ENCODE data around the gene APCDD1L. TPM values are rescaled to one million over a fixed set of nuclear protein-coding genes. Genes with fewer than 3 reads are reported as not detected.

APCDD1L gene
- total and polyA plus RNA-seq, 4 donors: 0.04 TPM; not detected in 3

GRCh38 chr20:58424218-58424969 lies 90.8 kb downstream of the APCDD1L start:
- DNase-seq (ENCODE audit: low spot score): no peak
- TF ChIP-seq HNF4G (IDR thresholded peaks at IDR 0.05): no peak
- no peak for TF ChIP-seq ATF3 (IDR thresholded peaks at IDR 0.05)
- TF ChIP-seq JUND (IDR thresholded peaks at IDR 0.05): no peak
- no peak for TF ChIP-seq TAF1 (conservative IDR thresholded peaks at IDR 0.05)
- TF ChIP-seq FOXA2 (IDR thresholded peaks at IDR 0.05): no peak
- TF ChIP-seq EGR1 (IDR thresholded peaks at IDR 0.05; ENCODE audit: low read depth in 2 of 2): no peak
- TF ChIP-seq RXRA (IDR thresholded peaks at IDR 0.05): no peak
- TF ChIP-seq HNF4A (conservative IDR thresholded peaks at IDR 0.05): no peak
- TF ChIP-seq FOXA1 (IDR thresholded peaks at IDR 0.05): no peak
- TF ChIP-seq MAX (IDR thresholded peaks at IDR 0.05): no peak
- TF ChIP-seq ZBTB33 (IDR thresholded peaks at IDR 0.05): no peak
- no peak for TF ChIP-seq YY1 (IDR thresholded peaks at IDR 0.05)
- no peak for TF ChIP-seq SP1 (IDR thresholded peaks at IDR 0.05)
- no peak for TF ChIP-seq GABPA (IDR thresholded peaks at IDR 0.05 in 1 of 2, conservative IDR thresholded peaks at IDR 0.05 in 1 of 2)
- no peak for TF ChIP-seq CTCF (IDR thresholded peaks at IDR 0.05; ENCODE audit: low read depth, low read length, missing input control)
- TF ChIP-seq RAD21 (IDR thresholded peaks at IDR 0.05): no peak
- no peak for TF ChIP-seq REST (IDR thresholded peaks at IDR 0.05)
- TF ChIP-seq NR2F2 (IDR thresholded peaks at IDR 0.05): no peak
- no peaks in the 10 kb centered on the region for H3K4me1 ChIP-seq (ENCODE audit: control insufficient read depth in 4 of 4, insufficient read depth in 4 of 4, low read length in 3 of 4)
- H3K9me3 ChIP-seq (ENCODE audit: control insufficient read depth in 4 of 4, low read length in 3 of 4): no peaks in the 10 kb centered on the region
- no peak overlapping the region for H3K4me3 ChIP-seq (ENCODE audit: low read depth in 1 of 3, low read length in 3 of 3)
- WGBS: 94% methylated on average over 6 of the region's 6 CpGs
- H3K9ac ChIP-seq (ENCODE audit: low read depth in 1 of 2, low read length in 2 of 2): no peak overlapping the region
- peaks cover 0 to 9% (median 4%) of the 10 kb centered on the region in 4 donors for H3K36me3 ChIP-seq (ENCODE audit: control insufficient read depth in 4 of 4, insufficient read depth in 3 of 4, low read depth in 1 of 4, low read length in 3 of 4)
- no peak overlapping the region for H3K27ac ChIP-seq (ENCODE audit: low read depth in 1 of 2, low read length in 2 of 2)
- no peaks in the 10 kb centered on the region for H3K27me3 ChIP-seq (ENCODE audit: control insufficient read depth in 4 of 4, insufficient read depth in 4 of 4, low read length in 3 of 4)
